Sigmoid colon (tissue), 7 donors: ENCODE measurements around the gene GUF1. TPM values are rescaled to one million over a fixed set of nuclear protein-coding genes. Genes with fewer than 3 reads are reported as not detected.

Experiments
- DNase-seq: peaks from one replicate; pipeline ENCODE4 v3.0.0-alpha.2; 2019
- H3K27ac ChIP-seq, 4 donors: fragments of 200-600 bp; sonication (generic); one replicate each; pipeline ENCODE4 v1.5.1; 2016 to 2019; ENCODE audit warnings: mild to moderate bottlenecking in 1 of 4
- H3K27me3 ChIP-seq, 3 donors: fragments of 200-600 bp; sonication (generic); one replicate each; pipeline ENCODE4 v1.5.1; 2019; ENCODE audit warnings: mild to moderate bottlenecking in 1 of 3
- H3K36me3 ChIP-seq, 4 donors: fragments of 200-600 bp; sonication (generic); one replicate each; pipeline ENCODE4 v1.5.1; 2016 to 2019
- H3K4me1 ChIP-seq, 4 donors: fragments of 200-600 bp; sonication (generic); one replicate each; pipeline ENCODE4 v1.5.1; 2017 to 2019
- H3K4me3 ChIP-seq, 4 donors: fragments of 200-600 bp; sonication (generic); one replicate each; pipeline ENCODE4 v1.5.1; 2017 to 2019; ENCODE audit warnings: mild to moderate bottlenecking in 2 of 4, moderate library complexity in 1 of 4
- H3K9me3 ChIP-seq, 4 donors: fragments of 200-600 bp in 3 of 4; sonication (generic) in 3 of 4; one replicate each; pipeline versions ENCODE4 v1.5.1 to v1.6.1; 2013 to 2019
- EP300 ChIP-seq, 4 donors: sonication (generic); formaldehyde crosslinking; IDR thresholded peaks; one replicate each; pipeline ENCODE4 v1.6.1; 2017; ENCODE audit warnings: antibody characterized with exemption in 4 of 4
- POLR2A ChIP-seq, 2 donors: fragments of 450-650 bp; IDR thresholded peaks; one replicate each; pipeline ENCODE4 v1.6.1; 2016; ENCODE audit warnings: antibody characterized with exemption in 2 of 2, mild to moderate bottlenecking in 2 of 2, moderate library complexity in 2 of 2
- POLR2AphosphoS5 ChIP-seq, 4 donors: sonication (generic); formaldehyde crosslinking; IDR thresholded peaks; one replicate each; pipeline ENCODE4 v1.6.1; 2017; ENCODE audit warnings: antibody characterized with exemption in 4 of 4
- WGBS, 2 donors: extraction: QIAGEN DNeasy Blood & Tissue Kit; methylation state at CpG; one replicate each; pipeline ENCODE4 v1.1.7; 2013; 5-methylcytosine and 5-hydroxymethylcytosine counted together
- intact Hi-C: fragments of 100-400 bp; cut with DNase I; formaldehyde crosslinking; loops from one replicate; pipeline ENCODE4 v1.15.1; 2023
- polyA plus RNA-seq, 3 donors: library from polyadenylated mRNA; stranded (reverse); fragments of 200-250 nt; gene quantifications; one replicate each; pipeline ENCODE4 v1.2.3, GENCODE V29; 2013
- total RNA-seq, 4 donors: library from RNA; depleted of rRNA; stranded (reverse); fragments of >200 nt; gene quantifications; one replicate each; pipeline ENCODE4 v1.1.0, GENCODE V29; 2016
- TF ChIP-seq, protein P1 (sequence below), 4 experiments: fragments of 450-650 bp in 3 of 4; fragments of 200-600 bp in 1 of 4; IDR thresholded peaks; one replicate each; pipeline ENCODE4 v1.5.1; 2016 to 2019; ENCODE audit warnings: antibody characterized with exemption in 4 of 4, mild to moderate bottlenecking in 3 of 4, moderate library complexity in 2 of 4
- donor health status: healthy with polysubstance abuse.
- donor health status: Bipolar disorder and iron deficiency.
- donor health status: healthy.

Gene GUF1, protein sequence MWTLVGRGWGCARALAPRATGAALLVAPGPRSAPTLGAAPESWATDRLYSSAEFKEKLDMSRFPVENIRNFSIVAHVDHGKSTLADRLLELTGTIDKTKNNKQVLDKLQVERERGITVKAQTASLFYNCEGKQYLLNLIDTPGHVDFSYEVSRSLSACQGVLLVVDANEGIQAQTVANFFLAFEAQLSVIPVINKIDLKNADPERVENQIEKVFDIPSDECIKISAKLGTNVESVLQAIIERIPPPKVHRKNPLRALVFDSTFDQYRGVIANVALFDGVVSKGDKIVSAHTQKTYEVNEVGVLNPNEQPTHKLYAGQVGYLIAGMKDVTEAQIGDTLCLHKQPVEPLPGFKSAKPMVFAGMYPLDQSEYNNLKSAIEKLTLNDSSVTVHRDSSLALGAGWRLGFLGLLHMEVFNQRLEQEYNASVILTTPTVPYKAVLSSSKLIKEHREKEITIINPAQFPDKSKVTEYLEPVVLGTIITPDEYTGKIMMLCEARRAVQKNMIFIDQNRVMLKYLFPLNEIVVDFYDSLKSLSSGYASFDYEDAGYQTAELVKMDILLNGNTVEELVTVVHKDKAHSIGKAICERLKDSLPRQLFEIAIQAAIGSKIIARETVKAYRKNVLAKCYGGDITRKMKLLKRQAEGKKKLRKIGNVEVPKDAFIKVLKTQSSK
- total RNA-seq (10 to 100 TPM; 10.9 to 18.0 (median 16.0) TPM), polyA plus RNA-seq (10 to 100 TPM; 11.6 to 14.2 (median 12.6) TPM)

- intact Hi-C loops: loop anchor here (5.0 kb wide), 1 partner anchor 49 kb away; the partner anchor contains the start of gene GNPDA2
Observed at GRCh38 chr4:44678094-44679041, at the start of gene GUF1. Gene GUF1 (plus strand): TSS chr4:44678420. CDS start chr4:44678623, 203 bp downstream.

GRCh38 chr4:44629280-44629866 is 48.8 kb upstream of the GUF1 start:
- H3K4me1 ChIP-seq: peaks cover 0 to 5% (median 1%) of the 10 kb centered on the region in 4 donors
- H3K4me3 ChIP-seq: no peak overlapping the region
- TF ChIP-seq, protein P1, sequence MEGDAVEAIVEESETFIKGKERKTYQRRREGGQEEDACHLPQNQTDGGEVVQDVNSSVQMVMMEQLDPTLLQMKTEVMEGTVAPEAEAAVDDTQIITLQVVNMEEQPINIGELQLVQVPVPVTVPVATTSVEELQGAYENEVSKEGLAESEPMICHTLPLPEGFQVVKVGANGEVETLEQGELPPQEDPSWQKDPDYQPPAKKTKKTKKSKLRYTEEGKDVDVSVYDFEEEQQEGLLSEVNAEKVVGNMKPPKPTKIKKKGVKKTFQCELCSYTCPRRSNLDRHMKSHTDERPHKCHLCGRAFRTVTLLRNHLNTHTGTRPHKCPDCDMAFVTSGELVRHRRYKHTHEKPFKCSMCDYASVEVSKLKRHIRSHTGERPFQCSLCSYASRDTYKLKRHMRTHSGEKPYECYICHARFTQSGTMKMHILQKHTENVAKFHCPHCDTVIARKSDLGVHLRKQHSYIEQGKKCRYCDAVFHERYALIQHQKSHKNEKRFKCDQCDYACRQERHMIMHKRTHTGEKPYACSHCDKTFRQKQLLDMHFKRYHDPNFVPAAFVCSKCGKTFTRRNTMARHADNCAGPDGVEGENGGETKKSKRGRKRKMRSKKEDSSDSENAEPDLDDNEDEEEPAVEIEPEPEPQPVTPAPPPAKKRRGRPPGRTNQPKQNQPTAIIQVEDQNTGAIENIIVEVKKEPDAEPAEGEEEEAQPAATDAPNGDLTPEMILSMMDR (IDR thresholded peaks at IDR 0.05): peak in 3 of 4 experiments; percentile 23 to 59 (median 31)
- no peak for TF ChIP-seq POLR2A (IDR thresholded peaks at IDR 0.05)
- no peak for TF ChIP-seq EP300 (IDR thresholded peaks at IDR 0.05)
- no peak for TF ChIP-seq POLR2AphosphoS5 (IDR thresholded peaks at IDR 0.05)
- intact Hi-C loops: loop anchor here (5.0 kb wide), 1 partner anchor 1497 kb away; no protein-coding TSS in a partner anchor
- H3K36me3 ChIP-seq: no peaks in the 10 kb centered on the region
- 2 to 3% methylated on average over 2 of the region's 2 CpGs for WGBS, 2 donors
- no peaks in the 10 kb centered on the region for H3K9me3 ChIP-seq
- no peak for DNase-seq
- H3K27me3 ChIP-seq: no peaks in the 10 kb centered on the region
- H3K27ac ChIP-seq: no peak overlapping the region

More at GRCh38 chr4:44678094-44679041, at the start of gene GUF1:
- H3K27me3 ChIP-seq: no peaks in the 10 kb centered on the region
- TF ChIP-seq EP300 (IDR thresholded peaks at IDR 0.05) (peak in 1 of 4 donors; percentile 49), POLR2AphosphoS5 (IDR thresholded peaks at IDR 0.05) (peak; percentile 64 to 84 (median 78)), POLR2A (IDR thresholded peaks at IDR 0.05) (peak in 1 of 2 donors; percentile 31)
- TF ChIP-seq, protein P1 (IDR thresholded peaks at IDR 0.05): no peak
- WGBS, 2 donors: 0 to 1% methylated on average over 57 of the region's 57 CpGs
- no peaks in the 10 kb centered on the region for H3K9me3 ChIP-seq
- peaks cover 0 to 25% (median 18%) of the 10 kb centered on the region in 4 donors for H3K4me1 ChIP-seq
- peak within 1 kb of the TSS; percentile 59 to 82 (median 76) for H3K4me3 ChIP-seq
- peak within 1 kb of the TSS; percentile 78 to 92 (median 88) for H3K27ac ChIP-seq
- peak; percentile 95 for DNase-seq
- H3K36me3 ChIP-seq: peaks cover 0 to 18% (median 3%) of the 10 kb centered on the region in 4 donors

GRCh38 chr4:44632089-44632488 is 46.1 kb upstream of the GUF1 start:
- DNase-seq: no peak
- TF ChIP-seq POLR2A (IDR thresholded peaks at IDR 0.05) (no peak), EP300 (IDR thresholded peaks at IDR 0.05) (no peak), POLR2AphosphoS5 (IDR thresholded peaks at IDR 0.05) (no peak)
- TF ChIP-seq, protein P1 (IDR thresholded peaks at IDR 0.05): no peak
- no peaks in the 10 kb centered on the region for H3K27me3 ChIP-seq
- H3K27ac ChIP-seq: no peak overlapping the region
- no peaks in the 10 kb centered on the region for H3K36me3 ChIP-seq
- H3K4me3 ChIP-seq: no peak overlapping the region
- intact Hi-C loops: no loop called here
- H3K4me1 ChIP-seq: no peaks in the 10 kb centered on the region
- 48 to 75% methylated on average over 4 of the region's 4 CpGs for WGBS, 2 donors
- H3K9me3 ChIP-seq: no peaks in the 10 kb centered on the region

DNA sequence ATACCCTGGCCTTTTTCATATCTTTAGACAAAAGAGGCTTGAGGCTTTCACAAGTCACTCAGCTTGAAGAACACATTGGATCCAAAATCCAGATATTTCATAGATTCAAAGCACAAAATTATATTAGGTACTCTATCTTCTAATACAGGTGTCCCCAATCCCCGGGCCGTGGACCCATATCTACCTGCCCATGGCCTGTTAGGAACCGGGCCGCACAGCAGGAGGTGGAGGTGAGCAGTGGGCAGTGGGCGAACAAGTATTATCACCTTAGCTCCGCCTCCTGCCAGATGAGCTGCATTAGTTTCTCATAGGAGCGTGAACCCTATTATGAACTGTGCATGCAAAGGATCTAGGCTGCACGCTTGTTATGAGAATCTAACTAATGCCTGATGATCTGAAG is 45.5 kb upstream of the GUF1 start:
- no peak for TF ChIP-seq POLR2AphosphoS5 (IDR thresholded peaks at IDR 0.05)
- TF ChIP-seq, protein P1 (IDR thresholded peaks at IDR 0.05): no peak
- TF ChIP-seq EP300 (IDR thresholded peaks at IDR 0.05): no peak
- TF ChIP-seq POLR2A (IDR thresholded peaks at IDR 0.05): no peak
- Histone ChIP-seq H3K27me3 (no peaks in the 10 kb centered on the region), H3K4me1 (no peaks in the 10 kb centered on the region), H3K9me3 (no peaks in the 10 kb centered on the region), H3K36me3 (no peaks in the 10 kb centered on the region), H3K4me3 (no peak overlapping the region), H3K27ac (no peak overlapping the region)
- intact Hi-C loops: no loop called here
- 79 to 87% methylated on average over 8 of the region's 8 CpGs for WGBS, 2 donors
- DNase-seq: no peak
